Adipocyte (in vitro differentiated cells): ENCODE data around the gene ARHGAP21.
"Not testable (repeated sequence)": the region's sequence is repeated elsewhere in the genome, so short reads cannot be mapped to it uniquely, and the experiment has no call there.

Experiments
- DNase-seq: peaks from one replicate; pipeline ENCODE4 v3.0.0-alpha.2; 2015; ENCODE audit warnings: low read depth
- H3K27me3 ChIP-seq: replicated peaks from 2 replicates; pipeline ENCODE4 v1.7.0; 2013; ENCODE audit warnings: mild to moderate bottlenecking, low read length, moderate library complexity; ENCODE audit not compliant: control insufficient read depth, insufficient read depth
- H3K36me3 ChIP-seq: 2 replicates; pipeline ENCODE4 v1.7.0; 2013; ENCODE audit warnings: low read length, mild to moderate bottlenecking, moderate library complexity; ENCODE audit not compliant: control insufficient read depth, insufficient read depth, severe bottlenecking
- H3K4me1 ChIP-seq: 2 replicates; pipeline ENCODE4 v1.7.0; 2013; ENCODE audit warnings: mild to moderate bottlenecking, low read length, moderate library complexity; ENCODE audit not compliant: control insufficient read depth, insufficient read depth
- H3K4me3 ChIP-seq: 2 replicates; pipeline ENCODE4 v1.7.0; 2013; ENCODE audit warnings: mild to moderate bottlenecking, low read length, moderate library complexity
- H3K9ac ChIP-seq: 2 replicates; pipeline ENCODE4 v1.7.0; 2013; ENCODE audit warnings: mild to moderate bottlenecking, low read length, moderate library complexity
- H3K9me3 ChIP-seq: 2 replicates; pipeline ENCODE4 v1.7.0; 2013; ENCODE audit warnings: mild to moderate bottlenecking, low read length, moderate library complexity; ENCODE audit not compliant: control insufficient read depth

Gene ARHGAP21

GRCh38 chr10:24723788-24724380, at the start of gene ARHGAP21:
Gene ARHGAP21 (minus strand): TSS chr10:24723887. CDS start chr10:24721899, 1,988 bp downstream.
- Histone ChIP-seq H3K27me3 (no peaks in the 10 kb centered on the region), H3K4me1 (peaks cover 25% of the 10 kb centered on the region), H3K4me3 (peak within 1 kb of the TSS; percentile 97), H3K36me3 (peaks cover 5% of the 10 kb centered on the region), H3K9ac (peak within 1 kb of the TSS; percentile 98), H3K9me3 (no peaks in the 10 kb centered on the region)
- DNase-seq = peak; percentile 85

- Histone ChIP-seq H3K36me3 (no peaks in the 10 kb centered on the region), H3K9ac (no peak overlapping the region), H3K4me3 (no peak overlapping the region), H3K4me1 (no peaks in the 10 kb centered on the region), H3K27me3 (no peaks in the 10 kb centered on the region), H3K9me3 (no peaks in the 10 kb centered on the region)
- DNase-seq = no peak
Measured at GRCh38 chr10:24771943-24772694, 48.4 kb upstream of the ARHGAP21 start.

GRCh38 chr10:24764991-24765390, 41.3 kb upstream of the ARHGAP21 start:
- H3K9ac ChIP-seq, H3K27me3 ChIP-seq: not testable (repeated sequence)

GRCh38 chr10:24762966-24763623, 39.4 kb upstream of the ARHGAP21 start:
- DNase-seq = peak; percentile 53
- Histone ChIP-seq H3K9ac (no peak overlapping the region), H3K4me3 (peak overlapping the region; percentile 1), H3K36me3 (no peaks in the 10 kb centered on the region), H3K4me1 (peaks cover 15% of the 10 kb centered on the region), H3K9me3 (no peaks in the 10 kb centered on the region), H3K27me3 (no peaks in the 10 kb centered on the region)

More at GRCh38 chr10:24764991-24765390, 41.3 kb upstream of the ARHGAP21 start:
- DNase-seq, H3K36me3 ChIP-seq, H3K9me3 ChIP-seq, H3K4me3 ChIP-seq: not testable (repeated sequence)
- peaks cover 15% of the 10 kb centered on the region for H3K4me1 ChIP-seq

GRCh38 chr10:24762161-24762924, 38.7 kb upstream of the ARHGAP21 start:
- no peak for DNase-seq
- Histone ChIP-seq H3K36me3 (no peaks in the 10 kb centered on the region), H3K4me1 (peaks cover 15% of the 10 kb centered on the region), H3K27me3 (no peaks in the 10 kb centered on the region), H3K9me3 (no peaks in the 10 kb centered on the region), H3K9ac (no peak overlapping the region), H3K4me3 (no peak overlapping the region)

GRCh38 chr10:24759672-24760071, 36.0 kb upstream of the ARHGAP21 start:
- H3K4me3 ChIP-seq = no peak overlapping the region
- peaks cover 15% of the 10 kb centered on the region for H3K4me1 ChIP-seq
- no peak overlapping the region for H3K9ac ChIP-seq
- H3K36me3 ChIP-seq = no peaks in the 10 kb centered on the region
- DNase-seq = no peak
- H3K9me3 ChIP-seq = no peaks in the 10 kb centered on the region
- H3K27me3 ChIP-seq = no peaks in the 10 kb centered on the region

GRCh38 chr10:24758254-24758653, 34.6 kb upstream of the ARHGAP21 start:
- not testable (repeated sequence) for H3K36me3 ChIP-seq, H3K4me3 ChIP-seq, H3K9me3 ChIP-seq, H3K9ac ChIP-seq, DNase-seq, H3K27me3 ChIP-seq
- peaks cover 14% of the 10 kb centered on the region for H3K4me1 ChIP-seq

GRCh38 chr10:24756283-24756682, 32.6 kb upstream of the ARHGAP21 start:
- no peak for DNase-seq
- Histone ChIP-seq H3K9me3 (no peaks in the 10 kb centered on the region), H3K4me1 (no peaks in the 10 kb centered on the region), H3K4me3 (no peak overlapping the region), H3K36me3 (no peaks in the 10 kb centered on the region), H3K27me3 (no peaks in the 10 kb centered on the region), H3K9ac (no peak overlapping the region)

- Histone ChIP-seq H3K4me1 (no peaks in the 10 kb centered on the region), H3K4me3 (no peak overlapping the region), H3K9me3 (no peaks in the 10 kb centered on the region), H3K27me3 (no peaks in the 10 kb centered on the region), H3K36me3 (no peaks in the 10 kb centered on the region), H3K9ac (no peak overlapping the region)
- DNase-seq = no peak
Measured at GRCh38 chr10:24751716-24752115, 28.0 kb upstream of the ARHGAP21 start.

- Histone ChIP-seq H3K36me3 (no peaks in the 10 kb centered on the region), H3K9ac (no peak overlapping the region), H3K9me3 (no peaks in the 10 kb centered on the region), H3K27me3 (no peaks in the 10 kb centered on the region), H3K4me1 (no peaks in the 10 kb centered on the region), H3K4me3 (no peak overlapping the region)
- DNase-seq = no peak
Measured at GRCh38 chr10:24750695-24751094, 27.0 kb upstream of the ARHGAP21 start.

- Histone ChIP-seq H3K4me3 (no peak overlapping the region), H3K9ac (no peak overlapping the region), H3K36me3 (no peaks in the 10 kb centered on the region), H3K9me3 (no peaks in the 10 kb centered on the region), H3K27me3 (no peaks in the 10 kb centered on the region), H3K4me1 (no peaks in the 10 kb centered on the region)
- no peak for DNase-seq
Measured at GRCh38 chr10:24748214-24748613, 24.5 kb upstream of the ARHGAP21 start.
